Activated effector memory CD4-positive, alpha-beta T cell treated with Interleukin-2 at 50 U/mL for 16 hours (primary cell): ENCODE results near the gene ZNF536.
"Not testable (repeated sequence)": the region's sequence is repeated elsewhere in the genome, so short reads cannot be mapped to it uniquely, and the experiment has no call there.

Experiments
- DNase-seq: peaks from one replicate; pipeline ENCODE4 v3.0.0-alpha.2; 2020

Gene ZNF536

GRCh38 chr19:30490760-30491159, 118.6 kb downstream of the ZNF536 start:
- DNase-seq: no peak

GRCh38 chr19:30492586-30493270, 120.5 kb downstream of the ZNF536 start:
- no peak for DNase-seq

- DNase-seq: no peak
Observed at GRCh38 chr19:30497034-30497433, 124.8 kb downstream of the ZNF536 start.

- DNase-seq: not testable (repeated sequence)
Observed at GRCh38 chr19:30498085-30498484, 125.9 kb downstream of the ZNF536 start.

GRCh38 chr19:30498707-30499106, 126.5 kb downstream of the ZNF536 start:
- DNase-seq: no peak

- DNase-seq: no peak
Observed at GRCh38 chr19:30504272-30504671, 132.1 kb downstream of the ZNF536 start.

- DNase-seq: no peak
Observed at GRCh38 chr19:30512176-30513081, 140.2 kb downstream of the ZNF536 start.

- DNase-seq: no peak
Observed at GRCh38 chr19:30513082-30513411, 140.9 kb downstream of the ZNF536 start.

GRCh38 chr19:30516111-30516510, 143.9 kb downstream of the ZNF536 start:
- DNase-seq: no peak

GRCh38 chr19:30516531-30516930, 144.3 kb downstream of the ZNF536 start:
- no peak for DNase-seq

GRCh38 chr19:30518965-30519606, 146.9 kb downstream of the ZNF536 start:
- no peak for DNase-seq

- DNase-seq: no peak
Observed at GRCh38 chr19:30519607-30520205, 147.5 kb downstream of the ZNF536 start.

- DNase-seq: no peak
Observed at GRCh38 chr19:30520735-30521479, 148.7 kb downstream of the ZNF536 start.

- DNase-seq: no peak
Observed at GRCh38 chr19:30521937-30522336, 149.8 kb downstream of the ZNF536 start.

GRCh38 chr19:30522341-30522740, 150.2 kb downstream of the ZNF536 start:
- no peak for DNase-seq

- no peak for DNase-seq
Observed at GRCh38 chr19:30523791-30524190, 151.6 kb downstream of the ZNF536 start.

- no peak for DNase-seq
Observed at GRCh38 chr19:30525383-30525782, 153.2 kb downstream of the ZNF536 start.

- DNase-seq: no peak
Observed at GRCh38 chr19:30528919-30529318, 156.7 kb downstream of the ZNF536 start.

GRCh38 chr19:30529876-30530275, 157.7 kb downstream of the ZNF536 start:
- no peak for DNase-seq

GRCh38 chr19:30530751-30531150, 158.6 kb downstream of the ZNF536 start:
- no peak for DNase-seq

- no peak for DNase-seq
Observed at GRCh38 chr19:30535011-30535410, 162.8 kb downstream of the ZNF536 start.

- no peak for DNase-seq
Observed at GRCh38 chr19:30536975-30537374, 164.8 kb downstream of the ZNF536 start.

GRCh38 chr19:30539315-30539714, 167.1 kb downstream of the ZNF536 start:
- DNase-seq: no peak
